ENCODE data around the gene SEMA6B. TPM values are rescaled to one million over a fixed set of nuclear protein-coding genes. Genes with fewer than 3 reads are reported as not detected.
A peak's percentile ranks its signal among the peaks of the same experiment; 100 is the strongest.
"Not testable (repeated sequence)": the region's sequence is repeated elsewhere in the genome, so short reads cannot be mapped to it uniquely, and the experiment has no call there.

The SEMA6B gene
- total RNA-seq, 1 donor from 2014 or later = 11.5 TPM

DNA sequence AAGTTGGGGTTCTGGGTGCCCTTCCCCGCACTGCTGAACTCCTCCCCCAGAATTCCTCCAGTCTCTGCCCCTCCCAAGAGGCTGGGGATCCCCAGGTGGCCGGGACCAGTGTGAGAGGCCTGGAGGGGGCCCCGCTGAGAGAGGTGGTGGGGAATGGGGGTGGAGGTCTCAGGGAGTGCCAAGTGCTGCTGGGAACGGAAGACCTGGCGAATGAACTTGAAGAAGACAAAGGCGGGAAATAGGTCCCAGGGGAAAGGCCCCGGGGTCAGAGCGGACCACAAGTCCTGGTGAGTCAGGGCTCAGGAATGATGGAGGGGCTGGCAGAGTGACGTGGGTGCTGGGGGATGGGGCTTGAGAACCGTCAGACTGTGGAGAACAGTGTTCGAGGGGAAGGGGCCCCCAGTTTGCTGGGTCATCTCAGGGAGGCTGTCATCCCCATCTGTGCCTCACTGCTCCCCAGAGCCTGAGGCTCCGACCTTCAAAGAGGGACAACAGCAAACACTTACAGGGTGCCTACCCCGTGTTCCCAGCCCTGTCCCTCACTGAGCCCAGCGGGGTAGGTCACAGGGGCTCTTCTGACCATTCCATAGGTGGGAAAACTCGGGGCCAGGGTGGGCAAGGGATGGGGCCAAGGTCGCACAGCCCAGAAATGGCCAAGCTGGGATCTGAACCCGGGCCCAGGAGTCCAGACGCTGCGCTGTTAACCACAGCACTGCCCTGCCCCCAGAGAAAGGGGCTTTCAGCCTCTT is 16.0 kb upstream of the SEMA6B start:
- H3K4me3 ChIP-seq (ENCODE audit: low read length in 3 of 3) = no peak overlapping the region
- H3K27me3 ChIP-seq (ENCODE audit: control insufficient read depth in 3 of 3, insufficient read depth in 3 of 3, low read length in 3 of 3) = peaks cover 10 to 26% (median 21%) of the 10 kb centered on the region in 3 donors
- H3K4me1 ChIP-seq (ENCODE audit: control insufficient read depth in 3 of 3, insufficient read depth in 3 of 3, low read length in 3 of 3) = peaks cover 8 to 15% (median 8%) of the 10 kb centered on the region in 3 donors
- H3K9me3 ChIP-seq (ENCODE audit: control insufficient read depth in 3 of 3, low read length in 3 of 3) = no peaks in the 10 kb centered on the region
- peak overlapping the region; percentile 85 for H3K27ac ChIP-seq (ENCODE audit: low read depth, low read length)
- no peaks in the 10 kb centered on the region for H3K36me3 ChIP-seq (ENCODE audit: control insufficient read depth in 3 of 3, insufficient read depth in 3 of 3, low read length in 3 of 3)
- H3K9ac ChIP-seq (ENCODE audit: low read depth in 1 of 3, low read length in 3 of 3) = peak overlapping the region in 1 of 3 donors; percentile 19

DNA sequence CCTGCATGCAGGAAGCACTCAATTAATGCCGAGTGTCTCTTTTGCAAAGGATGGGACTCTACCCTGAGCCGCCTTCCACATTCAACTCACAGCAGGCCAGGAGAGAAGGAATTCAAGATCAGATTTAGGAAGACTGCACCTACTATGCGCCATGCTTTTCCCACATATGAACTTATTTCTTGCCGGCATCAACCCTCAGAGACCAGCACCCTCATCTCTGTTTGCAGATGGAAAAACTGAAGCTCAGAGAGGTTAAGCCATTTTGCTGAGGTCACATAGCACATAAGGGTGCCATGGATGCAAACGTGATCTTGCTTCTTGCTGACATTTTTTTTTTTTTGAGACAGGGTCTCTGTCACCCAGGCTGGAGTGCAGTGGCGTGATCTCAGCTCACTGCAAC is 14.2 kb upstream of the SEMA6B start:
- Histone ChIP-seq H3K9ac (ENCODE audit: low read depth in 1 of 3, low read length in 3 of 3) (no peak overlapping the region), H3K4me3 (ENCODE audit: low read length in 3 of 3) (no peak overlapping the region), H3K27ac (ENCODE audit: low read depth, low read length) (no peak overlapping the region), H3K4me1 (ENCODE audit: control insufficient read depth in 3 of 3, insufficient read depth in 3 of 3, low read length in 3 of 3) (peaks cover 8 to 13% (median 8%) of the 10 kb centered on the region in 3 donors), H3K9me3 (ENCODE audit: control insufficient read depth in 3 of 3, low read length in 3 of 3) (no peaks in the 10 kb centered on the region), H3K27me3 (ENCODE audit: control insufficient read depth in 3 of 3, insufficient read depth in 3 of 3, low read length in 3 of 3) (peaks cover 2 to 15% (median 10%) of the 10 kb centered on the region in 3 donors), H3K36me3 (ENCODE audit: control insufficient read depth in 3 of 3, insufficient read depth in 3 of 3, low read length in 3 of 3) (no peaks in the 10 kb centered on the region)

DNA sequence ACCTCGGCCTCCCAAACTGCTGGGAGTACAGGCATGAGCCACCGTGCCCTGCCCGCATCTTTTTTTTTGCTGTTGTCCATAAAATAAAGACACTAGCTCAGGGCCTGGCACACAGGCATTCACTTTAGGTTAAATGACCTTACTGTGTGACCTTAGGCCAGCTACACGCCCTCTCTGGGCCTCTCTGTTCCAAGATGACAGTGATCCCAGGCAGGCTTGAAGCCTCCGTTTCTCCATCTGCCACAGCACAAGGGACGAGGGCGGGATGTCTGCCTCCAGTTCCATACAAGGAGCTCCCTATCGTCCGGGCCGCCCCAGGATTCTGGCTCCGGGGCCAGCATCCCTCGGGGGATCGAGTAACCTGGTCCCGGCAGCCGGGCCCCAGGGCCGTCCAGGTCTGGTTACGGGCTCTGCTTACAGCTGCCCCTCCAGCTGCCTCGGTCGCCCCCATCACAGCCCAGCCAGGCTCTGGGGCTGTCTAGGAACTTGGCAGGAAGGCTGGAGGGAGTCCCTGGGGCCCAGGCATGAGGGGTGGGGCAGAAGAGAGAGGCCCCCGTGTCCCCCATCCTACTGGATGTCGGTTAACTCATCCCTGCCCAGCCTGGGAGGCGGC is 11.9 kb upstream of the SEMA6B start:
- Histone ChIP-seq H3K27me3 (ENCODE audit: control insufficient read depth in 3 of 3, insufficient read depth in 3 of 3, low read length in 3 of 3) (peaks cover 0 to 12% (median 5%) of the 10 kb centered on the region in 3 donors), H3K4me1 (ENCODE audit: control insufficient read depth in 3 of 3, insufficient read depth in 3 of 3, low read length in 3 of 3) (peaks cover 8 to 11% (median 10%) of the 10 kb centered on the region in 3 donors), H3K4me3 (ENCODE audit: low read length in 3 of 3) (no peak overlapping the region), H3K27ac (ENCODE audit: low read depth, low read length) (no peak overlapping the region), H3K36me3 (ENCODE audit: control insufficient read depth in 3 of 3, insufficient read depth in 3 of 3, low read length in 3 of 3) (no peaks in the 10 kb centered on the region), H3K9me3 (ENCODE audit: control insufficient read depth in 3 of 3, low read length in 3 of 3) (no peaks in the 10 kb centered on the region), H3K9ac (ENCODE audit: low read depth in 1 of 3, low read length in 3 of 3) (no peak overlapping the region)

DNA sequence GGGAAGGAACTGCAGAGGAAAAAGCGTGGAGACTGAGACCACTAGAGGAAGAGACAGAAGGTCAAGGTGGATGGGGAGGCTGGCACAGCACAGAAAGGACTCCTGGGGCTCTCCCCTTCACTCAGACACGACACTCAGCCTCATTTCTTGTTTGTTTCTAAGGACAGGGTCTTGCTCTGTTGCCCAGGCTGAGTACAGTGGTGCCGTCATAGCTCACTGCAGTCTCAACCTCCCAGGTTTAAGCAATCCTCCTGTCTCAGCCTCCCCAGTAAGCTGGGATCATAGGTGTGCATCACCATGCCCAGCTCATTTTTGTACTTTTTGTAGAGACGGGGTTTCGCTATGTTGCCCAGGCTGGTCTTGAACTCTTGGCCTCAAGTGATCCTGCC is 11.4 kb upstream of the SEMA6B start:
- Histone ChIP-seq H3K4me1 (ENCODE audit: control insufficient read depth in 3 of 3, insufficient read depth in 3 of 3, low read length in 3 of 3) (peaks cover 8 to 11% (median 8%) of the 10 kb centered on the region in 3 donors), H3K27ac (ENCODE audit: low read depth, low read length) (no peak overlapping the region), H3K27me3 (ENCODE audit: control insufficient read depth in 3 of 3, insufficient read depth in 3 of 3, low read length in 3 of 3) (peaks cover 0 to 7% (median 2%) of the 10 kb centered on the region in 3 donors), H3K9me3 (ENCODE audit: control insufficient read depth in 3 of 3, low read length in 3 of 3) (no peaks in the 10 kb centered on the region), H3K4me3 (ENCODE audit: low read length in 3 of 3) (no peak overlapping the region), H3K9ac (ENCODE audit: low read depth in 1 of 3, low read length in 3 of 3) (no peak overlapping the region), H3K36me3 (ENCODE audit: control insufficient read depth in 3 of 3, insufficient read depth in 3 of 3, low read length in 3 of 3) (no peaks in the 10 kb centered on the region)

DNA sequence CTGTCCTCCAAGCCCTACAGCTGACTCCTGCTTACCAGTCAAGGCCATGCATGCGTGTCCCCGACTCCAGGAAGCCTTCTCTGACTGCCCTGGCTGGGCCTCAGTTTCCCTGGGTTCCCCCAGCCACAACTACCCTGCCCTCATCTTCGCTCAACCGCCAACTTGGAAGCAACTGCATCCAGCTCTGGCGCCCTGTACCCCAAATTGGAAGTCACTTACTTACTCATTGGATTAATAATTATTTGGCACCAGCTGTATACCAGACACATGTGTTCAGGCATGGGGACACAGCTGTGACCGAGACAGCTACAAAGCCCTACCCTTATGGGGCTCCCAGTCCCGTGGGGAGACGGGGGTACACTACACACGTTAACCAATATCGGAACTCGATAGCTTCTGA is 10.9 kb upstream of the SEMA6B start:
- no peak overlapping the region for H3K27ac ChIP-seq (ENCODE audit: low read depth, low read length)
- no peak overlapping the region for H3K4me3 ChIP-seq (ENCODE audit: low read length in 3 of 3)
- H3K9ac ChIP-seq (ENCODE audit: low read depth in 1 of 3, low read length in 3 of 3) = no peak overlapping the region
- H3K36me3 ChIP-seq (ENCODE audit: control insufficient read depth in 3 of 3, insufficient read depth in 3 of 3, low read length in 3 of 3) = no peaks in the 10 kb centered on the region
- no peaks in the 10 kb centered on the region for H3K9me3 ChIP-seq (ENCODE audit: control insufficient read depth in 3 of 3, low read length in 3 of 3)
- peaks cover 3 to 7% (median 7%) of the 10 kb centered on the region in 3 donors for H3K4me1 ChIP-seq (ENCODE audit: control insufficient read depth in 3 of 3, insufficient read depth in 3 of 3, low read length in 3 of 3)
- peaks cover 0 to 4% (median 2%) of the 10 kb centered on the region in 3 donors for H3K27me3 ChIP-seq (ENCODE audit: control insufficient read depth in 3 of 3, insufficient read depth in 3 of 3, low read length in 3 of 3)

DNA sequence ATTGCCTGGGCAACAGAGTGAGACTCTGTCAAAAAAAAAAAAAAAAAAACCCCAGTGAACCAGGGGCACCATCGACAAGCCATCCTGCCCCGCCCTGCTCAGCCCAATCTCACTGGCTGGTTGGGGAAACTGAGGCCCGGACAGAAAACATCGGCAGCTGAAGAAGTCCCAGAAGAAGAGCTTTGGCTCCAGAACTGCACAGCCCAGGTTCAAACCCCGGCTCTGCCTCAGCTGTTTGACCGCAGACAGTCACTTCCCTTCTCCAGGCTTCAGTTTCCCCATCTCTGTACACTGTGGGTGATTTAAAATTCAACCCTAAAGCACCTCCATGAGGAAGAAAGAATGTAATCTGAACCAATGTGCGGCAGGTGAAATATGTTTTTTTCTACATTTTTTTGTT is 9.4 kb upstream of the SEMA6B start:
- H3K27ac ChIP-seq (ENCODE audit: low read depth, low read length) = no peak overlapping the region
- H3K36me3 ChIP-seq (ENCODE audit: control insufficient read depth in 3 of 3, insufficient read depth in 3 of 3, low read length in 3 of 3) = no peaks in the 10 kb centered on the region
- no peak overlapping the region for H3K9ac ChIP-seq (ENCODE audit: low read depth in 1 of 3, low read length in 3 of 3)
- H3K27me3 ChIP-seq (ENCODE audit: control insufficient read depth in 3 of 3, insufficient read depth in 3 of 3, low read length in 3 of 3) = peaks cover 0 to 4% (median 2%) of the 10 kb centered on the region in 3 donors
- peaks cover 0 to 3% (median 0%) of the 10 kb centered on the region in 3 donors for H3K4me1 ChIP-seq (ENCODE audit: control insufficient read depth in 3 of 3, insufficient read depth in 3 of 3, low read length in 3 of 3)
- no peak overlapping the region for H3K4me3 ChIP-seq (ENCODE audit: low read length in 3 of 3)
- no peaks in the 10 kb centered on the region for H3K9me3 ChIP-seq (ENCODE audit: control insufficient read depth in 3 of 3, low read length in 3 of 3)

DNA sequence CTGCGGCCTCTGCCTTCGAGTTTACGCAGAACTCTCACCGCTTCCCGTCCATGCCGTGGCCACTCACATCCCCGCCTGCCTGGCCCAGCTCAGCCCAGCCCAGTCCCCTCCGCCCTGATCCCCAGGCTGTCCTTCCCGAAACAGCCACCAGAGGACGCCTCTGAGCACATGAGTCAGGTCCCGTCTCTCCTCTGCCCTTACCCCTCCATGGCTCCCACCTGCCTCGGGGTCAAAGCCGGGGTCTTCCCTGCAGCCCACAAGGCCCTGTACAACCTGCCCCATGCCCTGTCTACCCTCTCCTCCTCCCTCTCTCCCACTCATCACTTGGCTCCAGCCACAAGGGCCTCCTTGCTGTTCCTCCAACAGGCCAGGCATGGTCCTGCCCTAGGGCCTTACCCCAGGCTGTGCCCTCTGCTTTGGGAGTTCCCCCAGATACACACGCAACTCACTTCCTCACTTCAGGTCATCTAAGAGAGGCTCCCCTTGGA is 8.1 kb upstream of the SEMA6B start:
- Histone ChIP-seq H3K27ac (ENCODE audit: low read depth, low read length) (peak overlapping the region; percentile 58), H3K4me3 (ENCODE audit: low read length in 3 of 3) (no peak overlapping the region), H3K27me3 (ENCODE audit: control insufficient read depth in 3 of 3, insufficient read depth in 3 of 3, low read length in 3 of 3) (peaks cover 0 to 2% (median 0%) of the 10 kb centered on the region in 3 donors), H3K36me3 (ENCODE audit: control insufficient read depth in 3 of 3, insufficient read depth in 3 of 3, low read length in 3 of 3) (no peaks in the 10 kb centered on the region), H3K4me1 (ENCODE audit: control insufficient read depth in 3 of 3, insufficient read depth in 3 of 3, low read length in 3 of 3) (peaks cover 0 to 5% (median 2%) of the 10 kb centered on the region in 3 donors), H3K9ac (ENCODE audit: low read depth in 1 of 3, low read length in 3 of 3) (no peak overlapping the region), H3K9me3 (ENCODE audit: control insufficient read depth in 3 of 3, low read length in 3 of 3) (no peaks in the 10 kb centered on the region)

DNA sequence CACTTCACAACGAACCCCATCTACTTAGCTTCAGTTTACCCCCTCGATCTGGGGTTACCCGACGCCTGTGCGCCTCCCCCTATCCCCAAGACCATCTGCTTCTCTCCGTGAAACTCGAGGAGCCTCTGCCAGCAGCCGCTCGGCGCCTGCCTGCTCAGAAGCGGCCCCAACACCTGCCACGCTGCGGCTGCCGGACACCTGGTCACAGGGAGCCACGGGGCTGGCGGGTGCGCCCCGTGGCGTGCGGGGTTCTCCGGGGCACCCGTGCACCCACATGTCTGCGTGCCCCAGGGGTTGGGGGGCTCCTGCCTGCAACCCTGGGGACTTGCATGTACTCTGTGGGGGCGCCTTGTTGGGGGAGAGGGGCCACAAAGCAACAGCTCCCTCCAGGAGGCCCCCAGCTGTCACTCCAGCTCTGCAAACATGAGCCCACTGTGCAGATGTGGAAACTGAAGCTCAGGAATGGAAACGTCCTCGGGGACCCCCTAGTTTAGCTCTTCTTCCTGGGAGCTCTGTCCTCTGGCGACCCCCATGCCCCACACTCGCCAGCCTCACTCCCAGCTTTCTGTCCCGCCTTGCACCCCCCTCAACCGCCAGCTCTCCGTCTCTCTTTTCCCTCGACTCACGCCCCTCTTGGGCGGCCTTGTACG is 7.0 kb upstream of the SEMA6B start:
- peaks cover 0 to 7% (median 2%) of the 10 kb centered on the region in 3 donors for H3K4me1 ChIP-seq (ENCODE audit: control insufficient read depth in 3 of 3, insufficient read depth in 3 of 3, low read length in 3 of 3)
- no peaks in the 10 kb centered on the region for H3K9me3 ChIP-seq (ENCODE audit: control insufficient read depth in 3 of 3, low read length in 3 of 3)
- H3K27me3 ChIP-seq (ENCODE audit: control insufficient read depth in 3 of 3, insufficient read depth in 3 of 3, low read length in 3 of 3) = peaks cover 0 to 2% (median 0%) of the 10 kb centered on the region in 3 donors
- no peak overlapping the region for H3K4me3 ChIP-seq (ENCODE audit: low read length in 3 of 3)
- H3K9ac ChIP-seq (ENCODE audit: low read depth in 1 of 3, low read length in 3 of 3) = no peak overlapping the region
- H3K27ac ChIP-seq (ENCODE audit: low read depth, low read length) = peak overlapping the region; percentile 58
- H3K36me3 ChIP-seq (ENCODE audit: control insufficient read depth in 3 of 3, insufficient read depth in 3 of 3, low read length in 3 of 3) = no peaks in the 10 kb centered on the region

DNA sequence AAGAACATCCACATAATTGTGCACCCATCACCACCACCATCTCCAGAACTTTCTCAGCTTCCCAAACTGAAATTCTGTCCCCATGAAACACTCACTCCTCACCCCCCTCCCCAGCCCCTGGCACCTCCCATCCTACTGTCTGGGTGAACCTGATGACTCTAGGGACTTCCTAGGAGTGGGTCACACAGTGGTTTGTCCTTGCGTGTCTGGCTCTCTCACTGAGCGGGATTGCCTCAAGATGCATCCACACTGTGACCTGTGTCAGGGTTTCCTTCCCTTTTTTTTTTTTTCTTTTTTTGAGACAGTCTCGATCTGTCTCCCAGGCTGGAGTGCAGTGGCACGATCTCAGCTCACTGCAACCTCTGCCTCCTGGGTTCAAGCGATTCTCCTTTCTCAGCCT is 4.1 kb upstream of the SEMA6B start:
- not testable (repeated sequence) for H3K27ac ChIP-seq (ENCODE audit: low read depth, low read length); H3K9me3 ChIP-seq (ENCODE audit: control insufficient read depth in 3 of 3, low read length in 3 of 3); H3K27me3 ChIP-seq (ENCODE audit: control insufficient read depth in 3 of 3, insufficient read depth in 3 of 3, low read length in 3 of 3); H3K36me3 ChIP-seq (ENCODE audit: control insufficient read depth in 3 of 3, insufficient read depth in 3 of 3, low read length in 3 of 3); H3K4me3 ChIP-seq (ENCODE audit: low read length in 3 of 3); H3K4me1 ChIP-seq (ENCODE audit: control insufficient read depth in 3 of 3, insufficient read depth in 3 of 3, low read length in 3 of 3); H3K9ac ChIP-seq (ENCODE audit: low read depth in 1 of 3, low read length in 3 of 3)

DNA sequence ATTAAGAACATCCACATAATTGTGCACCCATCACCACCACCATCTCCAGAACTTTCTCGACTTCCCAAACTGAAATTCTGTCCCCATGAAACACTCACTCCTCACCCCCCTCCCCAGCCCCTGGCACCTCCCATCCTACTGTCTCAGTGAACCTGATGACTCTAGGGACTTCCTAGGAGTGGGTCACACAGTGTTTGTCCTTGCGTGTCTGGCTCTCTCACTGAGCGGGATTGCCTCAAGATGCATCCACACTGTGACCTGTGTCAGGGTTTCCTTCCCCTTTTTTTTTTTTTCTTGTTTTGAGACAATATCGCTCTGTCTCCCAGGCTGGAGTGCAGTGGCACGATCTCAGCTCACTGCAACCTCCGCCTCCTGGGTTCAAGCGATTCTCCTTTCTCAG is 2.6 kb upstream of the SEMA6B start:
- H3K36me3 ChIP-seq (ENCODE audit: control insufficient read depth in 3 of 3, insufficient read depth in 3 of 3, low read length in 3 of 3); H3K9ac ChIP-seq (ENCODE audit: low read depth in 1 of 3, low read length in 3 of 3); H3K27me3 ChIP-seq (ENCODE audit: control insufficient read depth in 3 of 3, insufficient read depth in 3 of 3, low read length in 3 of 3); H3K4me3 ChIP-seq (ENCODE audit: low read length in 3 of 3); H3K9me3 ChIP-seq (ENCODE audit: control insufficient read depth in 3 of 3, low read length in 3 of 3); H3K27ac ChIP-seq (ENCODE audit: low read depth, low read length): not testable (repeated sequence)
- peaks cover 0 to 14% (median 2%) of the 10 kb centered on the region in 3 donors for H3K4me1 ChIP-seq (ENCODE audit: control insufficient read depth in 3 of 3, insufficient read depth in 3 of 3, low read length in 3 of 3)
